GM19372 (cell line): ENCODE data around the gene CPTP.
A peak's percentile ranks its signal among the peaks of the same experiment; 100 is the strongest.
"Not testable (repeated sequence)": the region's sequence is repeated elsewhere in the genome, so short reads cannot be mapped to it uniquely, and the experiment has no call there.

Experiments
- ATAC-seq: cut with Tn5 transposase; IDR thresholded peaks from one replicate; pipeline ENCODE4 v1.9.1; 2021; ENCODE audit warnings: mild to moderate bottlenecking, low read depth, moderate library complexity; ENCODE audit not compliant: unreplicated experiment

The CPTP gene

GRCh38 chr1:1305300-1306069, 19.1 kb upstream of the CPTP start:
- no peak for ATAC-seq

GRCh38 chr1:1306070-1306660, 18.4 kb upstream of the CPTP start:
- ATAC-seq = no peak

- ATAC-seq = no peak
Measured at GRCh38 chr1:1306661-1307260, 17.8 kb upstream of the CPTP start.

GRCh38 chr1:1307261-1307922, 17.2 kb upstream of the CPTP start:
- peak; percentile 3 for ATAC-seq

GRCh38 chr1:1307923-1308755, 16.5 kb upstream of the CPTP start, which contains the start of the genes ACAP3 and PUSL1:
Gene ACAP3, minus strand, starts transcription at chr1:1307930. Its CDS starts 115 bp downstream, at chr1:1307815.
Gene PUSL1, plus strand, starts transcription at chr1:1308597. Its CDS starts 47 bp downstream, at chr1:1308644.
- peak; percentile 66 for ATAC-seq

GRCh38 chr1:1308756-1309250, 15.8 kb upstream of the CPTP start:
- ATAC-seq = peak; percentile 4

GRCh38 chr1:1309251-1310108, 15.1 kb upstream of the CPTP start:
- ATAC-seq = no peak

- no peak for ATAC-seq
Measured at GRCh38 chr1:1310109-1310385, 14.6 kb upstream of the CPTP start.

GRCh38 chr1:1310476-1311053, 14.0 kb upstream of the CPTP start:
- ATAC-seq = no peak

- no peak for ATAC-seq
Measured at GRCh38 chr1:1311107-1312104, 13.2 kb upstream of the CPTP start.

- no peak for ATAC-seq
Measured at GRCh38 chr1:1312450-1313314, 11.9 kb upstream of the CPTP start.

GRCh38 chr1:1313500-1314236, 10.9 kb upstream of the CPTP start:
- ATAC-seq = no peak

- no peak for ATAC-seq
Measured at GRCh38 chr1:1314237-1314586, 10.4 kb upstream of the CPTP start.

- ATAC-seq = no peak
Measured at GRCh38 chr1:1314678-1315335, 9.8 kb upstream of the CPTP start.

GRCh38 chr1:1315435-1315954, 9.1 kb upstream of the CPTP start:
- ATAC-seq = no peak

- not testable (repeated sequence) for ATAC-seq
Measured at GRCh38 chr1:1316199-1316598, 8.4 kb upstream of the CPTP start.
